DOHH2 (cell line): ENCODE results near the gene SRGAP3.

Experiments used
- H3F3A ChIP-seq: fragments of 200-600 bp; sonication (generic), shearing (Covaris generic); 2 replicates; pipeline ENCODE4 v1.6.0; 2016; ENCODE audit warnings: antibody characterized with exemption, mild to moderate bottlenecking; ENCODE audit not compliant: control insufficient read depth, insufficient read depth
- H3K27ac ChIP-seq: fragments of 200-600 bp; sonication (generic); 2 replicates; pipeline ENCODE4 v1.5.1; 2014; ENCODE audit warnings: low read depth, mild to moderate bottlenecking, low read length, moderate library complexity
- H3K27me3 ChIP-seq: fragments of 200-600 bp; sonication (generic); 2 replicates; pipeline ENCODE4 v1.6.1; 2014; ENCODE audit warnings: mild to moderate bottlenecking, low read length, mixed read lengths; ENCODE audit not compliant: control insufficient read depth
- H3K36me3 ChIP-seq: fragments of 200-600 bp; sonication (generic); 2 replicates; pipeline ENCODE4 v1.6.1; 2014; ENCODE audit warnings: mild to moderate bottlenecking, low read length, moderate library complexity, mixed read lengths; ENCODE audit not compliant: control insufficient read depth
- H3K4me1 ChIP-seq: fragments of 200-600 bp; sonication (generic); 2 replicates; pipeline ENCODE4 v1.6.1; 2014; ENCODE audit warnings: mild to moderate bottlenecking, low read length, mixed read lengths; ENCODE audit not compliant: control insufficient read depth
- H3K4me2 ChIP-seq: fragments of 200-600 bp; sonication (generic); 2 replicates; pipeline ENCODE4 v1.6.0; 2014; ENCODE audit warnings: mild to moderate bottlenecking, low read length, moderate library complexity
- H3K4me3 ChIP-seq: fragments of 200-600 bp; sonication (generic); 2 replicates; pipeline ENCODE4 v1.5.1; 2014; ENCODE audit warnings: mild to moderate bottlenecking, low read length, mixed read lengths
- H3K79me2 ChIP-seq: fragments of 200-600 bp; sonication (generic); 2 replicates; pipeline ENCODE4 v1.6.1; 2014; ENCODE audit warnings: mild to moderate bottlenecking, low read length, mixed read lengths; ENCODE audit not compliant: control insufficient read depth
- H3K9me2 ChIP-seq: fragments of 200-600 bp; sonication (generic); replicated peaks from 2 replicates; pipeline ENCODE4 v1.6.1; 2014; ENCODE audit warnings: mild to moderate bottlenecking, low read length, mixed read lengths; ENCODE audit not compliant: control insufficient read depth
- H3K9me3 ChIP-seq: fragments of 200-600 bp; sonication (generic); 2 replicates; pipeline ENCODE4 v1.6.1; 2014; ENCODE audit warnings: antibody characterized with exemption, low read length, mixed read lengths; ENCODE audit not compliant: control insufficient read depth, insufficient read depth
- H4K20me1 ChIP-seq: fragments of 200-600 bp; sonication (generic); 2 replicates; pipeline ENCODE4 v1.6.0; 2014; ENCODE audit warnings: low read depth, mild to moderate bottlenecking, antibody characterized with exemption, low read length, moderate library complexity; ENCODE audit not compliant: control insufficient read depth, insufficient read depth
- CTCF ChIP-seq: fragments of 200-600 bp; sonication (generic); IDR thresholded peaks from one replicate; pipeline ENCODE4 v1.5.1; 2014; ENCODE audit warnings: antibody characterized with exemption, mild to moderate bottlenecking, low read depth, low read length; ENCODE audit not compliant: poor library complexity, severe bottlenecking
- EZH2phosphoT487 ChIP-seq: fragments of 200-600 bp; sonication (generic); IDR thresholded peaks from 2 replicates; pipeline ENCODE4 v1.6.1; 2017; ENCODE audit warnings: borderline replicate concordance, mild to moderate bottlenecking, antibody characterized with exemption, low read length, moderate library complexity, mixed read lengths

The SRGAP3 gene

GRCh38 chr3:8978551-8978950 lies 270.9 kb downstream of the SRGAP3 start:
- Histone ChIP-seq H3K4me3 (no peak overlapping the region), H3K36me3 (no peaks in the 10 kb centered on the region), H3K79me2 (no peaks in the 10 kb centered on the region), H3K9me3 (no peaks in the 10 kb centered on the region), H3K9me2 (no peaks in the 10 kb centered on the region), H3K27ac (no peak overlapping the region), H3F3A (no peaks in the 10 kb centered on the region), H4K20me1 (no peaks in the 10 kb centered on the region), H3K4me2 (no peak overlapping the region), H3K4me1 (no peaks in the 10 kb centered on the region), H3K27me3 (peaks cover 20% of the 10 kb centered on the region)
- TF ChIP-seq EZH2phosphoT487 (no peak), CTCF (no peak)

- H3K79me2 ChIP-seq = no peaks in the 10 kb centered on the region
- no peaks in the 10 kb centered on the region for H3K9me2 ChIP-seq
- TF ChIP-seq CTCF (no peak), EZH2phosphoT487 (no peak)
- no peak overlapping the region for H3K4me3 ChIP-seq
- H3K36me3 ChIP-seq = no peaks in the 10 kb centered on the region
- H3K27ac ChIP-seq = no peak overlapping the region
- H3K4me2 ChIP-seq = no peak overlapping the region
- H3K27me3 ChIP-seq = peaks cover 20% of the 10 kb centered on the region
- no peaks in the 10 kb centered on the region for H4K20me1 ChIP-seq
- no peaks in the 10 kb centered on the region for H3F3A ChIP-seq
- no peaks in the 10 kb centered on the region for H3K9me3 ChIP-seq
- H3K4me1 ChIP-seq = no peaks in the 10 kb centered on the region
These were observed 272.8 kb downstream of the SRGAP3 start for GRCh38 chr3:8976540-8977182.

- Histone ChIP-seq H4K20me1 (no peaks in the 10 kb centered on the region), H3K9me2 (no peaks in the 10 kb centered on the region), H3K4me1 (no peaks in the 10 kb centered on the region), H3K27ac (no peak overlapping the region), H3K4me2 (no peak overlapping the region), H3K36me3 (no peaks in the 10 kb centered on the region), H3K79me2 (no peaks in the 10 kb centered on the region), H3K4me3 (no peak overlapping the region), H3K9me3 (no peaks in the 10 kb centered on the region), H3F3A (no peaks in the 10 kb centered on the region), H3K27me3 (peaks cover 19% of the 10 kb centered on the region)
- TF ChIP-seq EZH2phosphoT487 (no peak), CTCF (no peak)
These were observed 274.1 kb downstream of the SRGAP3 start for GRCh38 chr3:8975081-8976020.
